CD8-positive, alpha-beta memory T cell (primary cell): ENCODE data around the gene LY9. TPM values are rescaled to one million over a fixed set of nuclear protein-coding genes. Genes with fewer than 3 reads are reported as not detected.

Source experiments
- CTCF ChIA-PET: fragments of 350-600 bp; sonication (Branson Sonifier 250); formaldehyde crosslinking; loops from one replicate; lab custom pipeline; 2021; ENCODE audit warnings: antibody characterized with exemption; lab: Charles Lee
- POLR2A ChIA-PET: fragments of 350-600 bp; sonication (Branson Sonifier 250); formaldehyde crosslinking; loops from one replicate; lab custom pipeline; 2021; ENCODE audit warnings: antibody characterized with exemption; lab: Charles Lee
- DNase-seq, 5 donors: peaks; one replicate each; pipeline versions ENCODE4 v3.0.0 to v3.0.0-alpha.2; 2020 to 2022; ENCODE audit warnings: mixed read lengths in 1 of 5
- H3K27ac ChIP-seq: one replicate; pipeline ENCODE4 v1.7.0; 2013; ENCODE audit warnings: low read depth, mild to moderate bottlenecking, low read length, moderate library complexity
- H3K27me3 ChIP-seq: 2 replicates; pipeline ENCODE4 v1.7.0; 2013; ENCODE audit warnings: low read length, mild to moderate bottlenecking; ENCODE audit not compliant: insufficient read depth, poor library complexity, severe bottlenecking
- H3K36me3 ChIP-seq: 2 replicates; pipeline ENCODE4 v1.7.0; 2013; ENCODE audit warnings: mild to moderate bottlenecking, low read length, moderate library complexity; ENCODE audit not compliant: insufficient read depth
- H3K4me1 ChIP-seq: 2 replicates; pipeline ENCODE4 v1.7.0; 2013; ENCODE audit warnings: mild to moderate bottlenecking, low read length, moderate library complexity; ENCODE audit not compliant: insufficient read depth
- H3K4me3 ChIP-seq: 2 replicates; pipeline ENCODE4 v1.7.0; 2013; ENCODE audit warnings: mild to moderate bottlenecking, low read length
- H3K9me3 ChIP-seq: 2 replicates; pipeline ENCODE4 v1.7.0; 2013; ENCODE audit warnings: mild to moderate bottlenecking, low read length
- H3K27ac Mint-ChIP-seq, 8 donors: one replicate each; pipeline ENCODE4 v1.8.0; 2020 to 2021; ENCODE audit warnings: mixed read lengths in 8 of 8, mild to moderate bottlenecking in 6 of 8, inconsistent platforms in 3 of 8, moderate library complexity in 3 of 8
- H3K27me3 Mint-ChIP-seq, 2 donors: one replicate each; pipeline ENCODE4 v1.8.0; 2020 to 2021; ENCODE audit warnings: mixed read lengths in 2 of 2, mild to moderate bottlenecking in 1 of 2, moderate library complexity in 1 of 2
- H3K36me3 Mint-ChIP-seq, 3 donors: one replicate each; pipeline ENCODE4 v1.8.0; 2020 to 2021; ENCODE audit warnings: mixed read lengths in 3 of 3, inconsistent platforms in 1 of 3, mild to moderate bottlenecking in 1 of 3
- H3K4me1 Mint-ChIP-seq, 3 donors: one replicate each; pipeline ENCODE4 v1.8.0; 2020 to 2021; ENCODE audit warnings: mixed read lengths in 3 of 3, inconsistent platforms in 1 of 3, mild to moderate bottlenecking in 1 of 3
- H3K4me3 Mint-ChIP-seq, 7 donors: one replicate each; pipeline ENCODE4 v1.8.0; 2020 to 2021; ENCODE audit warnings: mixed read lengths in 7 of 7, mild to moderate bottlenecking in 6 of 7, moderate library complexity in 4 of 7, inconsistent platforms in 2 of 7
- H3K9me3 Mint-ChIP-seq, 5 donors: one replicate each; pipeline ENCODE4 v1.8.0; 2020 to 2022; ENCODE audit warnings: mixed read lengths in 5 of 5, mild to moderate bottlenecking in 3 of 5, moderate library complexity in 2 of 5, inconsistent platforms in 1 of 5
- polyA plus RNA-seq: library from polyadenylated mRNA; unstranded; fragments of 300-500 nt; fragmentation: Illumina TruSeq; gene quantifications from one replicate; pipeline ENCODE4 v1.2.3, GENCODE V29; 2021
- total RNA-seq, 2 experiments: library from RNA; stranded (reverse); gene quantifications; one replicate each; pipeline ENCODE4 v1.2.3, GENCODE V29; 2021

Gene LY9
- total and polyA plus RNA-seq, 3 experiments from 2014 or later: 16.4 to 206 (median 16.5) TPM

DNA sequence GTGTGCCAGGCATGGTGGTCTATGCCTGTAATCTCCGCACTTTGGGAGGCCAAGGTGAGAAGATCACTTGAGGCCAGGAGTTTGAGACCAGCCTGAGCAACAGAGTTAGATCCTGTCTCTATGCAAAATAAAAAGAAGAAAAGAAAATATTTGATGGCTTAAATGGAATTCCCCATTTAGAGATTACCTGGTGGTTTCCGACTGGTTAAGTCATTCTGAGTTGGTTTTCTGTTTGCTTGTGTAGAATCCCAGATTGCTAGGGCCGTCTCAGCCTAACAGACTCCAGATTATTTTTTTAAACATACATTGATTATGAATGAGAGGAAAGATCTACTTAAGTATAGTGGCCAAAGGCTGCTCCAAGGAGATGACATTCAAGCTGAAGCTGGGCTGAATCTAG lies 22.9 kb upstream of the LY9 start:
- Histone ChIP-seq H3K27ac (no peak overlapping the region), H3K9me3 (no peaks in the 10 kb centered on the region), H3K4me3 (no peak overlapping the region), H3K4me1 (peaks cover 2% of the 10 kb centered on the region), H3K27me3 (no peaks in the 10 kb centered on the region), H3K36me3 (no peaks in the 10 kb centered on the region)
- Mint-ChIP-seq H3K36me3 (no peaks in the 10 kb centered on the region), H3K27me3 (no peaks in the 10 kb centered on the region), H3K4me3 (no peak overlapping the region), H3K4me1 (peaks cover 7 to 18% (median 17%) of the 10 kb centered on the region in 3 donors), H3K27ac (no peak overlapping the region), H3K9me3 (no peaks in the 10 kb centered on the region)
- DNase-seq: no peak
- ChIA-PET POLR2A (no interaction called here), CTCF (interaction anchor here (0.6 to 10.5 kb wide), 6 partner anchors 8 to 325 kb away, joined by 3 to 77 read pairs (median 3); partner anchors contain the start of genes ITLN2 and KLHDC9)

DNA sequence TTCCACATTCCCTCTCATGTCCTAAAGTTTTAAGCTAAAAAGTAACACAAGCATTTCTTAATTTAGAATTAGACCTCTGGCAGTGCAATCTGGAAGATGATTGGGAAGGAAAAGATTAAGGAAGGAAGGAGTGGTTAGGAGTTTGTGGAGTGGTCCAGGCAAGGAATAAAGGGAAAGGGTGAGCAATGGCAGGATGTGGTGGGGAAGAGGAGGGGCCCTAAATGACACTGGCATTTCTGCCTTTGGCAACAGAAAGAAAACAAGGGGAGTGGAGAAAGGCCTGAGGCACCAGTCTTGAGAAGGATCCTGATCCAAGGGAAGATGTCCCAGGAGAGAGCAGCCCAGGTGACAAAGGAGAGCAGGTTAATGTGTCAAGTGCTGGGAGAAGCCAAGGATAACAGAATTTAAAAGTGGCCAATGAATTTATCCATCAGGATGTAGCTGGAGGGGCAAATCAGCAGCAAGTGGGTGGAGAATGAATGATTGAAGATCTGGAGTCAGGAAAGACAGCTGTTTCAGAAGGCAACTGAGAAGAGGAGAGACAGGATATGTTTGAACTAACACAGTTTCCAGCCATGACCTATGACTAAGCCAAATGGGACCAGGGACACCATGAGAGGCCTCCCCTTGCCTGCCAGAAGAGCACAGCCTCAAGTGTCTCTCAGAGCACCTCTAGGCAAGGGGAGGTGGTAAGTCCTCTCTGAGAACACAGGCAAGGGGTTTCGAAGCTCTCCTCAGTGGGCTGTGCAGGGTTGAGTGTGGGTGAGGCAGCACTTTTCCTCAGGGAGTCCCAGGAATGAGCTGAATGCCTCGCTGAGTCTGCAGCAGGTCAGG lies 20.9 kb upstream of the LY9 start:
- no peak overlapping the region for H3K27ac ChIP-seq
- no peak overlapping the region for H3K4me3 ChIP-seq
- no peaks in the 10 kb centered on the region for H3K36me3 Mint-ChIP-seq
- ChIA-PET CTCF (interaction anchor here (1.1 to 10.5 kb wide), 9 partner anchors 21 to 178 kb away, joined by 3 to 77 read pairs (median 6); partner anchors contain the start of genes ITLN2 and LY9), POLR2A (no interaction called here)
- H3K36me3 ChIP-seq: no peaks in the 10 kb centered on the region
- no peak for DNase-seq
- no peaks in the 10 kb centered on the region for H3K27me3 Mint-ChIP-seq
- H3K27ac Mint-ChIP-seq: peak overlapping the region in 4 of 8 donors; percentile 0 to 74 (median 38)
- no peaks in the 10 kb centered on the region for H3K4me1 ChIP-seq
- H3K27me3 ChIP-seq: no peaks in the 10 kb centered on the region
- peaks cover 4 to 14% (median 13%) of the 10 kb centered on the region in 3 donors for H3K4me1 Mint-ChIP-seq
- no peak overlapping the region for H3K4me3 Mint-ChIP-seq
- H3K9me3 ChIP-seq: no peaks in the 10 kb centered on the region
- no peaks in the 10 kb centered on the region for H3K9me3 Mint-ChIP-seq

- no peak for DNase-seq
- no peaks in the 10 kb centered on the region for H3K27me3 Mint-ChIP-seq
- Histone ChIP-seq H3K27ac (no peak overlapping the region), H3K4me1 (no peaks in the 10 kb centered on the region), H3K9me3 (no peaks in the 10 kb centered on the region), H3K27me3 (no peaks in the 10 kb centered on the region), H3K4me3 (no peak overlapping the region), H3K36me3 (no peaks in the 10 kb centered on the region)
- H3K9me3 Mint-ChIP-seq: no peaks in the 10 kb centered on the region
- H3K4me3 Mint-ChIP-seq: no peak overlapping the region
- ChIA-PET POLR2A (interaction anchor here (0.6 to 1.7 kb wide), 2 partner anchors 58 to 210 kb away, joined by 6 read pairs; no protein-coding TSS in a partner anchor), CTCF (interaction anchor here (1.1 to 10.5 kb wide), 17 partner anchors 8 to 177 kb away, joined by 3 to 77 read pairs (median 7); partner anchors contain the start of genes ITLN2 and LY9)
- H3K27ac Mint-ChIP-seq: no peak overlapping the region
- peaks cover 4 to 15% (median 13%) of the 10 kb centered on the region in 3 donors for H3K4me1 Mint-ChIP-seq
- H3K36me3 Mint-ChIP-seq: no peaks in the 10 kb centered on the region
Observed at GRCh38 chr1:160776178-160776577, 19.8 kb upstream of the LY9 start.

GRCh38 chr1:160777486-160778089 lies 18.4 kb upstream of the LY9 start:
- ChIA-PET CTCF (interaction anchor here (0.7 to 10.5 kb wide), 29 partner anchors 9 to 213 kb away, joined by 3 to 77 read pairs (median 6); partner anchors contain the start of genes ITLN2 and LY9), POLR2A (interaction anchor here (0.5 to 1.7 kb wide), 6 partner anchors 18 to 102 kb away, joined by 3 to 6 read pairs (median 3); partner anchors contain the start of gene LY9)
- Histone ChIP-seq H3K36me3 (no peaks in the 10 kb centered on the region), H3K27me3 (no peaks in the 10 kb centered on the region), H3K27ac (no peak overlapping the region), H3K4me3 (no peak overlapping the region), H3K4me1 (peaks cover 7% of the 10 kb centered on the region), H3K9me3 (no peaks in the 10 kb centered on the region)
- Mint-ChIP-seq H3K9me3 (no peaks in the 10 kb centered on the region), H3K4me1 (peaks cover 16 to 27% (median 26%) of the 10 kb centered on the region in 3 donors), H3K36me3 (no peaks in the 10 kb centered on the region), H3K4me3 (peak overlapping the region in 1 of 7 donors; percentile 21), H3K27me3 (no peaks in the 10 kb centered on the region), H3K27ac (peak overlapping the region in 3 of 8 donors; percentile 45 to 90 (median 70))
- DNase-seq: peak in 4 of 5 donors; percentile 31 to 64 (median 62)

- Histone ChIP-seq H3K27me3 (no peaks in the 10 kb centered on the region), H3K4me1 (peaks cover 7% of the 10 kb centered on the region), H3K9me3 (no peaks in the 10 kb centered on the region), H3K4me3 (no peak overlapping the region), H3K36me3 (no peaks in the 10 kb centered on the region), H3K27ac (no peak overlapping the region)
- Mint-ChIP-seq H3K4me1 (peaks cover 16 to 27% (median 26%) of the 10 kb centered on the region in 3 donors), H3K36me3 (no peaks in the 10 kb centered on the region), H3K27ac (peak overlapping the region in 1 of 8 donors; percentile 14), H3K27me3 (no peaks in the 10 kb centered on the region), H3K9me3 (no peaks in the 10 kb centered on the region), H3K4me3 (no peak overlapping the region)
- no peak for DNase-seq
- ChIA-PET POLR2A (interaction anchor here (0.7 kb wide), 1 partner anchor 172 kb away, joined by 3 read pairs; no protein-coding TSS in a partner anchor), CTCF (interaction anchor here (0.8 to 10.5 kb wide), 15 partner anchors 9 to 211 kb away, joined by 3 to 77 read pairs (median 4); partner anchors contain the start of genes ITLN2 and LY9)
Observed at GRCh38 chr1:160778976-160779375, 17.0 kb upstream of the LY9 start.

DNA sequence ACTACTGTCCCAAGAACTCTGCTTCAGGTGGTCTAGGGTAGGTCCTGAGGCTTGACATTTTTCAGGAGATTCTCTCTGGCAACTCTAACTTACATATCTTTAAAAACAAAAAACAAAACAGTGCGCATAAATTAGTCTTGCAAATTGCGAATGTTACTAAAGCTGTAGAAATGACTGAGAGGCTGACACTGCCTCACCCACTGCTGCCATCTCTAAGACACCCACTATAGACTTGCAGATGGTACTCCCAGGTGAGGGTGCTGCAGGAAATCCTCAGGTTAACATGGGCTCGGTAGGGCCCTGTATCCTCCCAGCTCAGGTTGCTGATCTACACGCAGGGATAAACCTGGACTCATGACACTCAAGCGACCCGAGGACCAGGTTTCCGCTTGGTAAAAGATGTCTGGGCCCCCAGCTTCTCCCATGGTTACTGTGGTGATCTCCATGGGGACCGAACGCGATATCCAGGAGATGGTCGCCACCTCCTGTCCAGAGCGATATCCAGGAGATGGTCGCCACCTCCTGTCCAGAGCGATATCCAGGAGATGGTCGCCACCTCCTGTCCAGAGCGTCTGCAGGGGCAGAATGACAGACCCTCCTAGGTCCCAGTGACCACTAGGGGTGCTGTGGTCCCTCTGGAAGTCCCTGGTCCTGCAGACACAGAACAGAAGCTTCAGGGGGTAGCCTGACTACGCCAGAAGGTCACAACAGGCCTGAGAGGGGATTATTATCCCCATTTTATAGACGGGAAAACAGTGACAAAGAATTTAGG lies 16.2 kb upstream of the LY9 start:
- Mint-ChIP-seq H3K27ac (no peak overlapping the region), H3K9me3 (no peaks in the 10 kb centered on the region), H3K4me3 (peak overlapping the region in 1 of 7 donors; percentile 44), H3K27me3 (no peaks in the 10 kb centered on the region), H3K4me1 (peaks cover 16 to 26% (median 25%) of the 10 kb centered on the region in 3 donors), H3K36me3 (no peaks in the 10 kb centered on the region)
- Histone ChIP-seq H3K27ac (no peak overlapping the region), H3K4me1 (peaks cover 7% of the 10 kb centered on the region), H3K27me3 (no peaks in the 10 kb centered on the region), H3K36me3 (no peaks in the 10 kb centered on the region), H3K9me3 (no peaks in the 10 kb centered on the region), H3K4me3 (no peak overlapping the region)
- ChIA-PET CTCF (interaction anchor here (0.8 to 10.5 kb wide), 24 partner anchors 10 to 210 kb away, joined by 3 to 77 read pairs (median 4); partner anchors contain the start of genes ITLN2 and LY9), POLR2A (interaction anchor here (0.7 to 1.4 kb wide), 2 partner anchors 17 to 171 kb away, joined by 3 to 5 read pairs; partner anchors contain the start of gene LY9)
- peak in 3 of 5 donors; percentile 25 to 66 (median 36) for DNase-seq

DNA sequence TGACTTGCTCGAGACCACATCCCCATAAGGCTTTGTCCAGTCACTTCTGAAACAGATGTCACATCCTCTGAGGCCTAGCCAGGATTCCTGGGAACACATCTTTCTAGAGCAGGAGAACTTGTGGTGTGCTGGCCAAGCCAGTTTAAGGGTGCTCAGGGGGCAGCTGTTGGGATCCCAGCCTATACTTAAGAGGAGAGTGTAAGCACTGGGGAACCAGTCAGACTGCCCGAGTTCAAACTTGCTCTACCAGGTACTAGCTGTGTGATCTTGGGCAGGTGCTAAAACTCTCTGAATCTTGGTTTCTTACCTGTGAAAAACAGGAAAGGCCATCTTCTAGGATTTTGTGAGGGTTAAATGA lies 15.6 kb upstream of the LY9 start:
- H3K4me3 ChIP-seq: no peak overlapping the region
- H3K4me1 ChIP-seq: peaks cover 7% of the 10 kb centered on the region
- Mint-ChIP-seq H3K27me3 (no peaks in the 10 kb centered on the region), H3K4me1 (peaks cover 16 to 21% (median 19%) of the 10 kb centered on the region in 3 donors), H3K36me3 (no peaks in the 10 kb centered on the region), H3K9me3 (no peaks in the 10 kb centered on the region), H3K27ac (no peak overlapping the region), H3K4me3 (no peak overlapping the region)
- DNase-seq: no peak
- POLR2A ChIA-PET: interaction anchor here (1.4 kb wide), 1 partner anchor 16 kb away, joined by 5 read pairs; the partner anchor contains the start of gene LY9
- no peak overlapping the region for H3K27ac ChIP-seq
- H3K36me3 ChIP-seq: no peaks in the 10 kb centered on the region
- CTCF ChIA-PET: interaction anchor here (1.0 to 10.5 kb wide), 13 partner anchors 10 to 173 kb away, joined by 3 to 77 read pairs (median 4); partner anchors contain the start of genes ITLN2 and LY9
- no peaks in the 10 kb centered on the region for H3K9me3 ChIP-seq
- no peaks in the 10 kb centered on the region for H3K27me3 ChIP-seq
